HepG2 (cell line): Measurements from ENCODE around the gene SMAD3. TPM values are rescaled to one million over a fixed set of nuclear protein-coding genes. Genes with fewer than 3 reads are reported as not detected.

Experiments
- ELK4 ChIP-seq: sonication (generic); formaldehyde crosslinking; IDR thresholded peaks from 2 replicates; pipeline ENCODE4 v1.9.0; 2021; ENCODE audit warnings: missing genetic modification reagents, borderline replicate concordance
- HDAC2 ChIP-seq: sonication (generic); formaldehyde crosslinking; IDR thresholded peaks from 2 replicates; pipeline ENCODE4 v1.4.0; 2020; ENCODE audit warnings: missing genetic modification reagents
- SYNCRIP ChIP-seq: fragments of 200-400 bp; formaldehyde crosslinking; IDR thresholded peaks from 2 replicates; pipeline ENCODE4 v1.6.1; 2018; ENCODE audit warnings: mild to moderate bottlenecking, low read depth, low read length; ENCODE audit not compliant: insufficient read depth
- ZBTB42 ChIP-seq: sonication (generic); formaldehyde crosslinking; IDR thresholded peaks from 2 replicates; pipeline ENCODE4 v1.5.0; 2020; ENCODE audit warnings: mild to moderate bottlenecking, missing genetic modification reagents
- ZNF484 ChIP-seq: sonication (generic); formaldehyde crosslinking; IDR thresholded peaks from 2 replicates; pipeline ENCODE4 v1.5.1; 2020; ENCODE audit warnings: mild to moderate bottlenecking, low read depth, missing genetic modification reagents, borderline replicate concordance
- polyA plus RNA-seq, 8 experiments: library from polyadenylated mRNA; depleted of rRNA in 3 of 8; stranded (reverse) in 7 of 8; unstranded in 1 of 8; fragments of >200 nt; fragmentation: Illumina TruSeq in 4 of 8; extraction: Trizol in 4 of 8; gene quantifications; 2 replicates each; pipeline versions ENCODE4 v1.2.1 to v1.2.3, GENCODE V29; 2011 to 2016; ENCODE audit warnings: low read depth in 4 of 8, missing spikeins in 1 of 8, mixed read lengths in 1 of 8; ENCODE audit not compliant: insufficient read depth in 1 of 8
- total RNA-seq, 5 experiments: library from RNA; depleted of rRNA; stranded (reverse); fragments of >200 nt; fragmentation: Illumina TruSeq; extraction: Trizol; gene quantifications; 2 replicates each; pipeline ENCODE4 v1.2.3, GENCODE V29; 2016; ENCODE audit warnings: low read depth in 1 of 5
- TF ChIP-seq, protein P1 (sequence below): sonication (generic); formaldehyde crosslinking; IDR thresholded peaks from 2 replicates; pipeline ENCODE4 v1.4.0; 2020; ENCODE audit warnings: missing genetic modification reagents
- TF ChIP-seq, protein P2 (sequence below): sonication (generic); formaldehyde crosslinking; IDR thresholded peaks from 2 replicates; pipeline ENCODE4 v1.4.0; 2020; ENCODE audit warnings: mild to moderate bottlenecking, low read depth, missing genetic modification reagents

The SMAD3 gene
- total and polyA plus RNA-seq, 2 of the 13 experiments (the other 11 are each of a cell fraction or from before 2014, with no cell fraction given): 8.6 to 56.3 TPM

- TF ChIP-seq, protein P1, sequence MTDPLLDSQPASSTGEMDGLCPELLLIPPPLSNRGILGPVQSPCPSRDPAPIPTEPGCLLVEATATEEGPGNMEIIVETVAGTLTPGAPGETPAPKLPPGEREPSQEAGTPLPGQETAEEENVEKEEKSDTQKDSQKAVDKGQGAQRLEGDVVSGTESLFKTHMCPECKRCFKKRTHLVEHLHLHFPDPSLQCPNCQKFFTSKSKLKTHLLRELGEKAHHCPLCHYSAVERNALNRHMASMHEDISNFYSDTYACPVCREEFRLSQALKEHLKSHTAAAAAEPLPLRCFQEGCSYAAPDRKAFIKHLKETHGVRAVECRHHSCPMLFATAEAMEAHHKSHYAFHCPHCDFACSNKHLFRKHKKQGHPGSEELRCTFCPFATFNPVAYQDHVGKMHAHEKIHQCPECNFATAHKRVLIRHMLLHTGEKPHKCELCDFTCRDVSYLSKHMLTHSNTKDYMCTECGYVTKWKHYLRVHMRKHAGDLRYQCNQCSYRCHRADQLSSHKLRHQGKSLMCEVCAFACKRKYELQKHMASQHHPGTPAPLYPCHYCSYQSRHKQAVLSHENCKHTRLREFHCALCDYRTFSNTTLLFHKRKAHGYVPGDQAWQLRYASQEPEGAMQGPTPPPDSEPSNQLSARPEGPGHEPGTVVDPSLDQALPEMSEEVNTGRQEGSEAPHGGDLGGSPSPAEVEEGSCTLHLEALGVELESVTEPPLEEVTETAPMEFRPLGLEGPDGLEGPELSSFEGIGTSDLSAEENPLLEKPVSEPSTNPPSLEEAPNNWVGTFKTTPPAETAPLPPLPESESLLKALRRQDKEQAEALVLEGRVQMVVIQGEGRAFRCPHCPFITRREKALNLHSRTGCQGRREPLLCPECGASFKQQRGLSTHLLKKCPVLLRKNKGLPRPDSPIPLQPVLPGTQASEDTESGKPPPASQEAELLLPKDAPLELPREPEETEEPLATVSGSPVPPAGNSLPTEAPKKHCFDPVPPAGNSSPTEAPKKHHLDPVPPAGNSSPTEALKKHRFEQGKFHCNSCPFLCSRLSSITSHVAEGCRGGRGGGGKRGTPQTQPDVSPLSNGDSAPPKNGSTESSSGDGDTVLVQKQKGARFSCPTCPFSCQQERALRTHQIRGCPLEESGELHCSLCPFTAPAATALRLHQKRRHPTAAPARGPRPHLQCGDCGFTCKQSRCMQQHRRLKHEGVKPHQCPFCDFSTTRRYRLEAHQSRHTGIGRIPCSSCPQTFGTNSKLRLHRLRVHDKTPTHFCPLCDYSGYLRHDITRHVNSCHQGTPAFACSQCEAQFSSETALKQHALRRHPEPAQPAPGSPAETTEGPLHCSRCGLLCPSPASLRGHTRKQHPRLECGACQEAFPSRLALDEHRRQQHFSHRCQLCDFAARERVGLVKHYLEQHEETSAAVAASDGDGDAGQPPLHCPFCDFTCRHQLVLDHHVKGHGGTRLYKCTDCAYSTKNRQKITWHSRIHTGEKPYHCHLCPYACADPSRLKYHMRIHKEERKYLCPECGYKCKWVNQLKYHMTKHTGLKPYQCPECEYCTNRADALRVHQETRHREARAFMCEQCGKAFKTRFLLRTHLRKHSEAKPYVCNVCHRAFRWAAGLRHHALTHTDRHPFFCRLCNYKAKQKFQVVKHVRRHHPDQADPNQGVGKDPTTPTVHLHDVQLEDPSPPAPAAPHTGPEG (CRISPR knock-in tag): no peak
- no peak for TF ChIP-seq ZNF484 (CRISPR knock-in tag)
- no peak for TF ChIP-seq ZBTB42 (CRISPR knock-in tag)
- TF ChIP-seq HDAC2 (CRISPR knock-in tag): no peak
- no peak for TF ChIP-seq SYNCRIP
- TF ChIP-seq, protein P2, sequence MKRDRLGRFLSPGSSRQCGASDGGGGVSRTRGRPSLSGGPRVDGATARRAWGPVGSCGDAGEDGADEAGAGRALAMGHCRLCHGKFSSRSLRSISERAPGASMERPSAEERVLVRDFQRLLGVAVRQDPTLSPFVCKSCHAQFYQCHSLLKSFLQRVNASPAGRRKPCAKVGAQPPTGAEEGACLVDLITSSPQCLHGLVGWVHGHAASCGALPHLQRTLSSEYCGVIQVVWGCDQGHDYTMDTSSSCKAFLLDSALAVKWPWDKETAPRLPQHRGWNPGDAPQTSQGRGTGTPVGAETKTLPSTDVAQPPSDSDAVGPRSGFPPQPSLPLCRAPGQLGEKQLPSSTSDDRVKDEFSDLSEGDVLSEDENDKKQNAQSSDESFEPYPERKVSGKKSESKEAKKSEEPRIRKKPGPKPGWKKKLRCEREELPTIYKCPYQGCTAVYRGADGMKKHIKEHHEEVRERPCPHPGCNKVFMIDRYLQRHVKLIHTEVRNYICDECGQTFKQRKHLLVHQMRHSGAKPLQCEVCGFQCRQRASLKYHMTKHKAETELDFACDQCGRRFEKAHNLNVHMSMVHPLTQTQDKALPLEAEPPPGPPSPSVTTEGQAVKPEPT (CRISPR knock-in tag): no peak
- TF ChIP-seq ELK4 (CRISPR knock-in tag): no peak
- TF ChIP-seq, all 625 proteins: peak for 0
Observed at GRCh38 chr15:67077641-67078215, 12.3 kb downstream of the SMAD3 start (continued).
